Activated CD4-positive, alpha-beta T cell treated with anti-CD3 and anti-CD28 coated beads for 4 hours (primary cell): ENCODE data around the gene CIB4.
"Not testable (repeated sequence)": the region's sequence is repeated elsewhere in the genome, so short reads cannot be mapped to it uniquely, and the experiment has no call there.

Source experiments
- DNase-seq, 2 donors: peaks; one replicate each; pipeline ENCODE4 v3.0.0-alpha.2; 2020

Gene CIB4

GRCh38 chr2:26580151-26580550 lies 61.0 kb downstream of the CIB4 start:
- no peak for DNase-seq

- no peak for DNase-seq
Observed at GRCh38 chr2:26579723-26580040, 61.5 kb downstream of the CIB4 start.

- DNase-seq: no peak
Observed at GRCh38 chr2:26579025-26579722, 62.0 kb downstream of the CIB4 start.

GRCh38 chr2:26578581-26578980 lies 62.6 kb downstream of the CIB4 start:
- DNase-seq: no peak

GRCh38 chr2:26578113-26578458 lies 63.1 kb downstream of the CIB4 start:
- DNase-seq: no peak

- peak; percentile 57 to 63 for DNase-seq
Observed at GRCh38 chr2:26577442-26578112, 63.6 kb downstream of the CIB4 start.

- DNase-seq: no peak
Observed at GRCh38 chr2:26576565-26577441, 64.4 kb downstream of the CIB4 start.

GRCh38 chr2:26575836-26576564 lies 65.2 kb downstream of the CIB4 start:
- DNase-seq: no peak

GRCh38 chr2:26574900-26575560 lies 66.1 kb downstream of the CIB4 start:
- DNase-seq: no peak

- no peak for DNase-seq
Observed at GRCh38 chr2:26574066-26574899, 66.9 kb downstream of the CIB4 start.

- DNase-seq: no peak
Observed at GRCh38 chr2:26573241-26573925, 67.8 kb downstream of the CIB4 start.

GRCh38 chr2:26572591-26572990 lies 68.6 kb downstream of the CIB4 start:
- DNase-seq: no peak

- no peak for DNase-seq
Observed at GRCh38 chr2:26571316-26571715, 69.8 kb downstream of the CIB4 start.

GRCh38 chr2:26570083-26570430 lies 71.1 kb downstream of the CIB4 start:
- DNase-seq: no peak

- DNase-seq: no peak
Observed at GRCh38 chr2:26569216-26570082, 71.7 kb downstream of the CIB4 start.

- no peak for DNase-seq
Observed at GRCh38 chr2:26568076-26568890, 72.9 kb downstream of the CIB4 start.

- no peak for DNase-seq
Observed at GRCh38 chr2:26567534-26567933, 73.6 kb downstream of the CIB4 start.

- DNase-seq: not testable (repeated sequence)
Observed at GRCh38 chr2:26566731-26567130, 74.4 kb downstream of the CIB4 start.

- no peak for DNase-seq
Observed at GRCh38 chr2:26566081-26566375, 75.1 kb downstream of the CIB4 start.
